B cell (primary cell): ENCODE measurements around the gene IFTAP. TPM values are rescaled to one million over a fixed set of nuclear protein-coding genes. Genes with fewer than 3 reads are reported as not detected.
"Not testable (repeated sequence)": the region's sequence is repeated elsewhere in the genome, so short reads cannot be mapped to it uniquely, and the experiment has no call there.

Source experiments
- ATAC-seq: fragments of 200-7000 bp; cut with Tn5 transposase; one replicate; pipeline ENCODE4 v1.10.0; 2021; ENCODE audit warnings: low read depth, mild to moderate bottlenecking, moderate number of reproducible peaks, moderate library complexity
- CTCF ChIA-PET: fragments of 350-600 bp; sonication (Branson Sonifier 250); formaldehyde crosslinking; loops from one replicate; lab custom pipeline; 2021; ENCODE audit warnings: antibody characterized with exemption, inconsistent platforms; lab: Charles Lee
- POLR2A ChIA-PET: fragments of 350-600 bp; sonication (Branson Sonifier 250); formaldehyde crosslinking; loops from one replicate; lab custom pipeline; 2021; ENCODE audit warnings: antibody characterized with exemption; lab: Charles Lee
- DNase-seq: peaks from one replicate; pipeline ENCODE4 v3.0.0; 2013
- H2AFZ ChIP-seq: 2 replicates; pipeline ENCODE4 v1.6.1; 2012; ENCODE audit warnings: mild to moderate bottlenecking, low read depth, low read length; ENCODE audit not compliant: insufficient read depth, poor library complexity, severe bottlenecking
- H3K27ac ChIP-seq, 2 donors: 1 replicate in 1 of 2; 2 replicates in 1 of 2; pipeline ENCODE4 v1.5.1; 2012 to 2013; ENCODE audit warnings: low read length in 2 of 2, mild to moderate bottlenecking in 2 of 2, moderate library complexity in 1 of 2
- H3K27me3 ChIP-seq, 4 experiments: fragments of 200-600 bp in 1 of 4; sonication (generic) in 1 of 4; replicated peaks in 1 of 4; 1 replicate in 2 of 4; 2 replicates in 2 of 4; pipeline versions ENCODE4 v1.6.1 to v1.7.0; 2013 to 2016; ENCODE audit warnings: low read length in 3 of 4, mild to moderate bottlenecking in 2 of 4, mixed read lengths in 1 of 4, moderate library complexity in 1 of 4; ENCODE audit not compliant: insufficient read depth in 4 of 4, control insufficient read depth in 3 of 4; ENCODE audit errors: control extremely low read depth in 1 of 4
- H3K36me3 ChIP-seq, 2 experiments: replicated peaks in 1 of 2; 1 replicate in 1 of 2; 2 replicates in 1 of 2; pipeline versions ENCODE4 v1.6.1 to v1.7.1; 2013; ENCODE audit warnings: low read length in 1 of 2; ENCODE audit not compliant: insufficient read depth in 2 of 2, control insufficient read depth in 1 of 2; ENCODE audit errors: control extremely low read depth in 1 of 2, extremely low read depth in 1 of 2
- H3K4me1 ChIP-seq, 2 donors: fragments of 200-600 bp in 1 of 2; sonication (generic) in 1 of 2; 1 replicate in 1 of 2; 2 replicates in 1 of 2; pipeline versions ENCODE4 v1.5.1 to v1.6.1; 2013 to 2017; ENCODE audit warnings: low read length in 2 of 2; ENCODE audit not compliant: control insufficient read depth in 2 of 2, insufficient read depth in 2 of 2
- H3K4me2 ChIP-seq: replicated peaks from 2 replicates; pipeline ENCODE3; 2012; ENCODE audit warnings: mild to moderate bottlenecking, low read depth, low read length; ENCODE audit not compliant: poor library complexity, severe bottlenecking
- H3K4me3 ChIP-seq, 5 experiments: fragments of 200-600 bp in 1 of 5; sonication (generic) in 1 of 5; 1 replicate in 3 of 5; 2 replicates in 2 of 5; pipeline versions ENCODE4 v1.5.1 to v1.7.0; 2011 to 2016; ENCODE audit warnings: low read length in 4 of 5, mild to moderate bottlenecking in 4 of 5, low read depth in 2 of 5, control low read depth in 1 of 5, moderate library complexity in 1 of 5; ENCODE audit not compliant: insufficient read depth in 1 of 5; ENCODE audit errors: control extremely low read depth in 1 of 5, extremely low read depth in 1 of 5
- H3K79me2 ChIP-seq: fragments of 200-600 bp; sonication (generic); one replicate; pipeline ENCODE4 v1.6.0; 2016; ENCODE audit warnings: low read length; ENCODE audit not compliant: control insufficient read depth, insufficient read depth
- H3K9ac ChIP-seq: fragments of 200-600 bp; sonication (generic); 2 replicates; pipeline ENCODE4 v1.6.1; 2017; ENCODE audit warnings: mild to moderate bottlenecking, low read length, moderate library complexity
- H3K9me3 ChIP-seq, 3 donors: one replicate each; pipeline versions ENCODE4 v1.6.1 to v1.7.1; 2013; ENCODE audit warnings: low read length in 2 of 3; ENCODE audit not compliant: control insufficient read depth in 2 of 3, insufficient read depth in 1 of 3; ENCODE audit errors: control extremely low read depth in 1 of 3
- H4K20me1 ChIP-seq: 2 replicates; pipeline ENCODE4 v1.6.0; 2012; ENCODE audit warnings: mild to moderate bottlenecking, low read length; ENCODE audit not compliant: insufficient read depth, control insufficient read depth, poor library complexity, severe bottlenecking
- H3K27ac Mint-ChIP-seq: one replicate; pipeline ENCODE4 v1.8.0; 2021; ENCODE audit warnings: mixed read lengths
- H3K27me3 Mint-ChIP-seq: one replicate; pipeline ENCODE4 v1.8.0; 2021; ENCODE audit warnings: mixed read lengths
- H3K4me1 Mint-ChIP-seq: one replicate; pipeline ENCODE4 v1.8.0; 2021; ENCODE audit warnings: mixed read lengths
- H3K4me3 Mint-ChIP-seq: one replicate; pipeline ENCODE4 v1.8.0; 2021; ENCODE audit warnings: mixed read lengths
- H3K9me3 Mint-ChIP-seq: one replicate; pipeline ENCODE4 v1.8.0; 2022; ENCODE audit warnings: mixed read lengths; ENCODE audit not compliant: insufficient read depth
- EZH2 ChIP-seq: IDR thresholded peaks from 2 replicates; pipeline ENCODE4 v1.6.1; 2012; ENCODE audit warnings: borderline replicate concordance, low read depth, mild to moderate bottlenecking, moderate library complexity, low read length; ENCODE audit not compliant: insufficient read depth, poor library complexity, severe bottlenecking
- WGBS: methylation state at CpG from one replicate; pipeline ENCODE4 v1.1.5; 2013; ENCODE audit warnings: missing lambda C conversion rate; ENCODE audit not compliant: insufficient coverage; 5-methylcytosine and 5-hydroxymethylcytosine counted together
- intact Hi-C: fragments of 100-400 bp; cut with micrococcal nuclease; formaldehyde crosslinking; loops from one replicate; pipeline ENCODE4 v1.10.0; 2022
- polyA plus RNA-seq: library from polyadenylated mRNA; depleted of rRNA; stranded (reverse); fragments of >200 nt; gene quantifications from 2 replicates; pipeline ENCODE4 v1.2.3, GENCODE V29; 2012
- total RNA-seq, 2 donors: library from RNA; stranded (reverse); fragments of 120-200 nt in 1 of 2; gene quantifications; 1 replicate in 1 of 2; 2 replicates in 1 of 2; pipeline versions ENCODE4 v1.2.3 to v1.2.4, GENCODE V29; 2013 to 2022

Gene IFTAP
- total and polyA plus RNA-seq, 2 donors (not counting 1 experiment from before 2014, with no cell fraction given) = 0.31 TPM; not detected in 1

DNA sequence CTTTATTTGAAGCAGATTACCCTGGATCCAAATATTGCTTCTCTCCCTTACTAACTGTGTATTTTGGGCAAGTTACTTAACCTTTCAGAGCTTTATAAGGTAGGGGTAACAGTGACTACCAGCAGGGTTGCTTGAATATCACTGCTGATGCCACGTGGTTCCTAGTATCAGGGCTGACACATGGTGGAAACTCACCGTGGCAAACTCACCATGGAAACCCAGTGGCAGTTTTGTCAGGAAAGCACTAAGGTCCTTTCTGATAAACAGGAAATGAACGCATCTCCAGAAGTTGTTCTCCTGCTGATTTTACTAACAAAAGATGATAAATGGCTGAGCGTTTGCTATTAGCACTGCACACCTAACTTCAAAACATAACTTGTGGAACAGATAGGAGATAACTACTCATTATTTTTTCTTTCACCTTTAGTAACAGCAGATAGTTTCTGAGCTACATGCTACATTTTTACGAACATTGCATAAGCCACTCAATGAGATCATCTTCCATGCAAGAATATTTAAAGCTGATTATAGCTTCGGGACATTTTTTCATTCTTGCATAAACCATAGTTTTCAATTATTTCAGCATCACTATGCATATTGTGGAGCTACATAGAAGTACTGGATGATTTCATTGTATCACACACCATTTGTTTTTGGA, 63.4 kb downstream of the IFTAP start:
- Histone ChIP-seq H2AFZ (no peak overlapping the region), H3K79me2 (no peaks in the 10 kb centered on the region), H3K4me3 (no peak overlapping the region), H3K4me2 (no peak overlapping the region), H3K9me3 (no peaks in the 10 kb centered on the region), H3K36me3 (no peaks in the 10 kb centered on the region), H3K27ac (no peak overlapping the region), H3K27me3 (no peaks in the 10 kb centered on the region), H3K9ac (no peak overlapping the region), H4K20me1 (no peaks in the 10 kb centered on the region), H3K4me1 (no peaks in the 10 kb centered on the region)
- Mint-ChIP-seq H3K4me3 (no peak overlapping the region), H3K27me3 (peaks cover 10% of the 10 kb centered on the region), H3K4me1 (no peaks in the 10 kb centered on the region), H3K27ac (no peak overlapping the region), H3K9me3 (peaks cover 4% of the 10 kb centered on the region)
- ChIA-PET POLR2A (no interaction called here), CTCF (no interaction called here)
- TF ChIP-seq EZH2 = no peak
- ATAC-seq = no peak
- intact Hi-C loops = no loop called here
- DNase-seq = no peak
- 66% methylated on average over 3 of the region's 6 CpGs for WGBS

GRCh38 chr11:36661359-36661758, 67.1 kb downstream of the IFTAP start:
- H3K4me2 ChIP-seq, H3K27me3 Mint-ChIP-seq, H3K9me3 Mint-ChIP-seq, intact Hi-C loops, H2AFZ ChIP-seq, H3K27ac ChIP-seq, H3K9me3 ChIP-seq, H3K4me3 Mint-ChIP-seq, H3K4me1 Mint-ChIP-seq, H4K20me1 ChIP-seq, H3K36me3 ChIP-seq, DNase-seq, POLR2A ChIA-PET, H3K4me1 ChIP-seq, H3K9ac ChIP-seq, ATAC-seq, H3K27me3 ChIP-seq, H3K4me3 ChIP-seq, H3K27ac Mint-ChIP-seq, H3K79me2 ChIP-seq: not testable (repeated sequence)
- CTCF ChIA-PET = interaction anchor here (1.1 to 1.6 kb wide), 2 partner anchors 10 to 12 kb away, joined by 3 to 6 read pairs; no protein-coding TSS in a partner anchor
- WGBS = 100% methylated on average over 1 of the region's 2 CpGs
